GM23338 (cell line): Measurements from ENCODE around the gene C15orf61. TPM values are rescaled to one million over a fixed set of nuclear protein-coding genes. Genes with fewer than 3 reads are reported as not detected.

Experiments
- ATAC-seq: fragments of 200-7000 bp; cut with Tn5 transposase; 3 replicates; pipeline ENCODE4 v1.9.1; 2020
- DNase-seq: peaks from one replicate; pipeline ENCODE4 v3.0.0-alpha.2; 2015; ENCODE audit warnings: low spot score
- H2AFZ ChIP-seq: fragments of 200-600 bp; sonication (generic); 2 replicates; pipeline ENCODE4 v1.8.0; 2016; ENCODE audit warnings: antibody characterized with exemption, mild to moderate bottlenecking, moderate library complexity
- H3F3A ChIP-seq: fragments of 200-600 bp; sonication (generic); replicated peaks from 2 replicates; pipeline ENCODE4 v1.8.0; 2017; ENCODE audit warnings: antibody characterized with exemption, mixed run types, low read depth
- H3K27ac ChIP-seq: fragments of 200-600 bp; sonication (generic); 2 replicates; pipeline ENCODE4 v1.6.1; 2016; ENCODE audit warnings: low read depth
- H3K27me3 ChIP-seq: fragments of 200-600 bp; sonication (generic); 2 replicates; pipeline ENCODE4 v1.8.0; 2016; ENCODE audit warnings: mild to moderate bottlenecking, mixed run types, moderate library complexity; ENCODE audit not compliant: insufficient read depth
- H3K36me3 ChIP-seq: fragments of 200-600 bp; sonication (generic); 2 replicates; pipeline ENCODE4 v1.8.0; 2016; ENCODE audit warnings: mild to moderate bottlenecking; ENCODE audit not compliant: insufficient read depth
- H3K4me1 ChIP-seq: fragments of 200-600 bp; sonication (generic); 2 replicates; pipeline ENCODE4 v1.8.0; 2016; ENCODE audit warnings: mild to moderate bottlenecking, moderate library complexity; ENCODE audit not compliant: insufficient read depth
- H3K4me2 ChIP-seq: fragments of 200-600 bp; sonication (generic); 2 replicates; pipeline ENCODE4 v1.7.1; 2017; ENCODE audit warnings: mixed run types
- H3K4me3 ChIP-seq: fragments of 200-600 bp; sonication (generic); 2 replicates; pipeline ENCODE4 v1.6.1; 2016; ENCODE audit warnings: mixed run types
- H3K79me2 ChIP-seq: fragments of 200-600 bp; sonication (generic); replicated peaks from 2 replicates; pipeline ENCODE4 v1.8.0; 2017; ENCODE audit warnings: mild to moderate bottlenecking; ENCODE audit not compliant: insufficient read depth
- H3K9me2 ChIP-seq: fragments of 200-600 bp; sonication (generic); 2 replicates; pipeline ENCODE4 v1.8.0; 2017; ENCODE audit not compliant: insufficient read depth
- H4K20me1 ChIP-seq: fragments of 200-600 bp; sonication (generic); replicated peaks from 2 replicates; pipeline ENCODE4 v1.8.0; 2017; ENCODE audit warnings: mild to moderate bottlenecking; ENCODE audit not compliant: insufficient read depth
- H3K27ac Mint-ChIP-seq: 2 replicates; pipeline ENCODE4 v1.8.0; 2020; ENCODE audit warnings: inconsistent platforms, mild to moderate bottlenecking, moderate library complexity, mixed read lengths
- H3K27me3 Mint-ChIP-seq: 3 replicates; pipeline ENCODE4 v1.8.0; 2022; ENCODE audit warnings: low read depth, mild to moderate bottlenecking, moderate library complexity, mixed read lengths, inconsistent platforms; ENCODE audit not compliant: insufficient read depth, poor library complexity
- H3K36me3 Mint-ChIP-seq: 3 replicates; pipeline ENCODE4 v1.8.0; 2021; ENCODE audit warnings: low read depth, mild to moderate bottlenecking, inconsistent platforms, moderate library complexity, mixed read lengths
- H3K4me1 Mint-ChIP-seq: 3 replicates; pipeline ENCODE4 v1.8.0; 2020; ENCODE audit warnings: mild to moderate bottlenecking, inconsistent platforms, mixed read lengths
- H3K4me3 Mint-ChIP-seq: 3 replicates; pipeline ENCODE4 v1.8.0; 2021; ENCODE audit warnings: moderate library complexity, mild to moderate bottlenecking, inconsistent platforms, mixed read lengths
- H3K9me3 Mint-ChIP-seq: 3 replicates; pipeline ENCODE4 v1.8.0; 2020; ENCODE audit warnings: moderate library complexity, mild to moderate bottlenecking, inconsistent platforms, mixed read lengths
- CREB1 ChIP-seq: fragments of 250-450 bp; sonication (Bioruptor Pico); IDR thresholded peaks from 2 replicates; pipeline ENCODE4 v1.5.0; 2020; ENCODE audit warnings: low read depth, mild to moderate bottlenecking, moderate library complexity
- CTCF ChIP-seq, 2 experiments: fragments of 200-600 bp in 1 of 2; sonication (generic) in 1 of 2; conservative IDR thresholded peaks; 2 replicates each; pipeline versions ENCODE4 v1.5.1 to v1.6.1; 2016 to 2017; ENCODE audit warnings: antibody characterized with exemption in 2 of 2, low read depth in 2 of 2, mild to moderate bottlenecking in 2 of 2, moderate library complexity in 1 of 2
- ETS1 ChIP-seq: IDR thresholded peaks from 2 replicates; pipeline ENCODE4 v1.6.1; 2016; ENCODE audit warnings: antibody characterized with exemption
- EZH2 ChIP-seq: fragments of 200-600 bp; sonication (generic); IDR thresholded peaks from one replicate; pipeline ENCODE4 v1.8.0; 2017; ENCODE audit warnings: antibody characterized with exemption, mild to moderate bottlenecking, low read depth; ENCODE audit not compliant: unreplicated experiment
- EZH2phosphoT487 ChIP-seq: fragments of 200-600 bp; sonication (generic); IDR thresholded peaks from one replicate; pipeline ENCODE4 v1.8.1; 2018; ENCODE audit warnings: antibody characterized with exemption; ENCODE audit not compliant: unreplicated experiment
- JUNB ChIP-seq: IDR thresholded peaks from one replicate; pipeline ENCODE4 v1.6.1; 2016; ENCODE audit warnings: antibody characterized with exemption; ENCODE audit not compliant: unreplicated experiment
- NANOG ChIP-seq: IDR thresholded peaks from 2 replicates; pipeline ENCODE4 v1.6.1; 2016; ENCODE audit warnings: antibody characterized with exemption, borderline replicate concordance
- POLR2AphosphoS5 ChIP-seq: IDR thresholded peaks from 2 replicates; pipeline ENCODE4 v1.6.1; 2016; ENCODE audit warnings: antibody characterized with exemption, low read depth
- REST ChIP-seq: IDR thresholded peaks from one replicate; pipeline ENCODE4 v1.6.1; 2018; ENCODE audit warnings: antibody characterized with exemption; ENCODE audit not compliant: unreplicated experiment
- STAT1 ChIP-seq: IDR thresholded peaks from one replicate; pipeline ENCODE4 v1.6.1; 2016; ENCODE audit warnings: antibody characterized with exemption; ENCODE audit not compliant: unreplicated experiment
- ZNF114 ChIP-seq: fragments of 250-450 bp; sonication (Bioruptor Pico); IDR thresholded peaks from 2 replicates; pipeline ENCODE4 v1.5.0; 2020; ENCODE audit warnings: mild to moderate bottlenecking, moderate library complexity
- ZNF331 ChIP-seq: fragments of 250-450 bp; sonication (Bioruptor Pico); IDR thresholded peaks from 2 replicates; pipeline ENCODE4 v1.5.0; 2020; ENCODE audit warnings: low read depth, mild to moderate bottlenecking, moderate library complexity
- ZNF462 ChIP-seq: fragments of 250-450 bp; sonication (Bioruptor Pico); IDR thresholded peaks from 2 replicates; pipeline ENCODE4 v1.5.0; 2020; ENCODE audit warnings: mild to moderate bottlenecking, moderate library complexity
- polyA plus RNA-seq: library from polyadenylated mRNA; unstranded; fragments of >200 nt; fragmentation: Nextera tagmentation; extraction: Ambion mirVana; gene quantifications from 2 replicates; pipeline ENCODE4 v1.2.1, GENCODE V29; 2016
- total RNA-seq: library from RNA; depleted of rRNA; stranded (reverse); fragments of >200 nt; shearing (Covaris generic); gene quantifications from 2 replicates; pipeline ENCODE4 v1.2.3, GENCODE V29; 2014

C15orf61 gene
- total and polyA plus RNA-seq, 2 experiments from 2014 or later: 1.8 to 5.9 TPM

GRCh38 chr15:67544475-67544874 is 23.5 kb downstream of the C15orf61 start:
- Histone ChIP-seq H3K36me3 (no peaks in the 10 kb centered on the region), H3K27me3 (no peaks in the 10 kb centered on the region), H3K4me3 (no peak overlapping the region), H3K27ac (no peak overlapping the region), H2AFZ (no peak overlapping the region), H3F3A (no peaks in the 10 kb centered on the region; the same call in 1 of the 2 replicates), H3K4me2 (no peak overlapping the region), H3K9me2 (no peaks in the 10 kb centered on the region), H3K79me2 (no peaks in the 10 kb centered on the region), H4K20me1 (no peaks in the 10 kb centered on the region), H3K4me1 (peaks cover 19% of the 10 kb centered on the region)
- ATAC-seq: no peak
- H3K4me3 Mint-ChIP-seq: no peak overlapping the region
- TF ChIP-seq CREB1 (CRISPR knock-in tag): no peak
- TF ChIP-seq CTCF (conservative IDR thresholded peaks at IDR 0.05; ENCODE audit: low read depth in 2 of 2): no peak
- no peak for TF ChIP-seq ZNF331 (CRISPR knock-in tag)
- TF ChIP-seq NANOG: no peak
- no peak for TF ChIP-seq STAT1
- TF ChIP-seq EZH2: no peak
- TF ChIP-seq JUNB: no peak
- TF ChIP-seq ZNF114 (CRISPR knock-in tag): no peak
- no peak for TF ChIP-seq REST
- TF ChIP-seq POLR2AphosphoS5: no peak
- TF ChIP-seq ETS1: no peak
- TF ChIP-seq ZNF462 (CRISPR knock-in tag): no peak
- TF ChIP-seq EZH2phosphoT487: no peak
- H3K36me3 Mint-ChIP-seq: peaks cover 2% of the 10 kb centered on the region; the same call in 2 of the 3 replicates
- H3K27me3 Mint-ChIP-seq: peaks cover 15% of the 10 kb centered on the region
- no peak overlapping the region for H3K27ac Mint-ChIP-seq
- H3K9me3 Mint-ChIP-seq: no peaks in the 10 kb centered on the region
- DNase-seq: no peak
- H3K4me1 Mint-ChIP-seq: peaks cover 25% of the 10 kb centered on the region
